Retinal pigment epithelial cell (primary cell): ENCODE results near the gene SNRNP25.
"Not testable (repeated sequence)": the region's sequence is repeated elsewhere in the genome, so short reads cannot be mapped to it uniquely, and the experiment has no call there.

Source experiments
- DNase-seq: peaks from one replicate; pipeline ENCODE4 v3.0.0-alpha.2; 2010; ENCODE audit warnings: low read depth
- H3K4me3 ChIP-seq: 2 replicates; pipeline ENCODE4 v1.5.1; 2011; ENCODE audit warnings: mild to moderate bottlenecking, low read length, control low read depth, moderate library complexity
- CTCF ChIP-seq: conservative IDR thresholded peaks from 2 replicates; pipeline ENCODE4 v1.5.1; 2011; ENCODE audit warnings: low read depth, low read length, control low read depth, inconsistent platforms

The SNRNP25 gene

GRCh38 chr16:45454-45853 lies 8.2 kb upstream of the SNRNP25 start:
- H3K4me3 ChIP-seq: no peak overlapping the region
- no peak for TF ChIP-seq CTCF
- no peak for DNase-seq

- not testable (repeated sequence) for DNase-seq, H3K4me3 ChIP-seq
These were observed 7.1 kb upstream of the SNRNP25 start for GRCh38 chr16:46510-46909.

GRCh38 chr16:47234-47633 lies 6.4 kb upstream of the SNRNP25 start:
- no peak overlapping the region for H3K4me3 ChIP-seq
- no peak for TF ChIP-seq CTCF
- DNase-seq: no peak

- TF ChIP-seq CTCF: no peak
- no peak overlapping the region for H3K4me3 ChIP-seq
- no peak for DNase-seq
These were observed 2.6 kb upstream of the SNRNP25 start for GRCh38 chr16:50769-51591.

GRCh38 chr16:54237-54581 lies 581 bp downstream of the SNRNP25 start:
- peak overlapping the region; percentile 78 for H3K4me3 ChIP-seq
- no peak for DNase-seq
- TF ChIP-seq CTCF: no peak

GRCh38 chr16:55571-56136 lies 2.0 kb downstream of the SNRNP25 start:
- no peak overlapping the region for H3K4me3 ChIP-seq
- TF ChIP-seq CTCF: no peak
- DNase-seq: no peak

- no peak overlapping the region for H3K4me3 ChIP-seq
- no peak for DNase-seq
- no peak for TF ChIP-seq CTCF
These were observed 2.8 kb downstream of the SNRNP25 start for GRCh38 chr16:56231-56927.
